HG03280 (cell line): ENCODE measurements around the gene TIAM1.

Experiments used
- ATAC-seq: cut with Tn5 transposase; IDR thresholded peaks from one replicate; pipeline ENCODE4 v1.9.1; 2021; ENCODE audit warnings: mild to moderate bottlenecking, moderate library complexity; ENCODE audit not compliant: unreplicated experiment

TIAM1 gene

GRCh38 chr21:31356440-31356839 lies 12.4 kb upstream of the TIAM1 start:
- ATAC-seq = no peak

GRCh38 chr21:31354604-31355443 lies 10.8 kb upstream of the TIAM1 start:
- no peak for ATAC-seq

- ATAC-seq = no peak
These were observed 10.1 kb upstream of the TIAM1 start for GRCh38 chr21:31354122-31354521.

GRCh38 chr21:31352836-31353235 lies 8.8 kb upstream of the TIAM1 start:
- ATAC-seq = no peak

GRCh38 chr21:31351960-31352359 lies 7.9 kb upstream of the TIAM1 start:
- no peak for ATAC-seq

GRCh38 chr21:31351438-31351837 lies 7.4 kb upstream of the TIAM1 start:
- no peak for ATAC-seq

- ATAC-seq = no peak
These were observed 5.1 kb upstream of the TIAM1 start for GRCh38 chr21:31349208-31349607.

GRCh38 chr21:31348188-31348587 lies 4.1 kb upstream of the TIAM1 start:
- ATAC-seq = no peak

GRCh38 chr21:31347435-31348032 lies 3.5 kb upstream of the TIAM1 start:
- ATAC-seq = no peak

- ATAC-seq = no peak
These were observed 2.3 kb upstream of the TIAM1 start for GRCh38 chr21:31346256-31346821.

- no peak for ATAC-seq
These were observed 1.1 kb upstream of the TIAM1 start for GRCh38 chr21:31345136-31345535.

- ATAC-seq = no peak
These were observed 991 bp downstream of the TIAM1 start for GRCh38 chr21:31343030-31343510.

GRCh38 chr21:31342348-31342747 lies 1.7 kb downstream of the TIAM1 start:
- no peak for ATAC-seq

GRCh38 chr21:31340942-31341487 lies 3.0 kb downstream of the TIAM1 start:
- ATAC-seq = no peak

GRCh38 chr21:31340514-31340913 lies 3.5 kb downstream of the TIAM1 start:
- no peak for ATAC-seq

- ATAC-seq = no peak
These were observed 4.3 kb downstream of the TIAM1 start for GRCh38 chr21:31339721-31340120.

GRCh38 chr21:31338908-31339368 lies 5.1 kb downstream of the TIAM1 start:
- ATAC-seq = no peak

GRCh38 chr21:31337996-31338907 lies 5.8 kb downstream of the TIAM1 start:
- ATAC-seq = no peak

- no peak for ATAC-seq
These were observed 7.0 kb downstream of the TIAM1 start for GRCh38 chr21:31337086-31337485.

- no peak for ATAC-seq
These were observed 7.4 kb downstream of the TIAM1 start for GRCh38 chr21:31336739-31337040.
